Liver (tissue), 3 donors: ENCODE measurements around the gene ACACB.

ENCODE experiments used
- EGR1 ChIP-seq, 2 donors: IDR thresholded peaks; 2 replicates each; pipeline ENCODE4 v1.6.1; 2016 to 2018; ENCODE audit warnings: antibody characterized with exemption in 2 of 2, low read depth in 2 of 2
- FOXA1 ChIP-seq: IDR thresholded peaks from 2 replicates; pipeline ENCODE4 v1.6.1; 2016; ENCODE audit warnings: antibody characterized with exemption
- NR2F2 ChIP-seq: IDR thresholded peaks from 2 replicates; pipeline ENCODE4 v1.6.1; 2016; ENCODE audit warnings: antibody characterized with exemption
- RAD21 ChIP-seq, 2 donors: IDR thresholded peaks; 2 replicates each; pipeline ENCODE4 v1.6.1; 2016; ENCODE audit warnings: antibody characterized with exemption in 2 of 2, mild to moderate bottlenecking in 2 of 2
- REST ChIP-seq: IDR thresholded peaks from 2 replicates; pipeline ENCODE4 v1.6.1; 2016; ENCODE audit warnings: antibody characterized with exemption, mild to moderate bottlenecking
- TAF1 ChIP-seq: conservative IDR thresholded peaks from 2 replicates; pipeline ENCODE4 v1.6.1; 2016; ENCODE audit warnings: antibody characterized with exemption, mild to moderate bottlenecking
- YY1 ChIP-seq: IDR thresholded peaks from 2 replicates; pipeline ENCODE4 v1.6.1; 2016; ENCODE audit warnings: antibody characterized with exemption, mild to moderate bottlenecking
- TF ChIP-seq, protein P1 (sequence below): fragments of 150-350 bp; IDR thresholded peaks from 2 replicates; pipeline ENCODE4 v1.5.1; 2017; ENCODE audit warnings: improper control_type of control experiment, low read depth, low read length; ENCODE audit not compliant: missing input control
- donor health status: healthy.
- donor health status: healthy.

DNA sequence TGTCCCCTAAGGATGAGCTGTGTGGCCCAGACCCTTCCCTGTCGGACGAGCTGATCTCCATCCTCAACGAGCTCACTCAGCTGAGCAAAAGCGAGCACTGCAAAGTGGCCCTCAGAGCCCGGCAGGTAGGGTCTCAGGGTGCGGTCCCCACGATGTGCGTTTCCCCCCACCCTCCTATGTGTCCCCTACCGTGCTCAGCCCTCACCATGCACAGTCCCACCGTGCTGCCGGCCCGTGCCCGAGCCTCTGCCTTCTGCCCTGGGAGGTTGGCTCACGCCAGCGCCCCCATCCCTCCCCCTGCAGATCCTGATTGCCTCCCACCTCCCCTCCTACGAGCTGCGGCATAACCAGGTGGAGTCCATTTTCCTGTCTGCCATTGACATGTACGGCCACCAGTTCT, 106.1 kb downstream of the ACACB start:
- TF ChIP-seq, protein P1, sequence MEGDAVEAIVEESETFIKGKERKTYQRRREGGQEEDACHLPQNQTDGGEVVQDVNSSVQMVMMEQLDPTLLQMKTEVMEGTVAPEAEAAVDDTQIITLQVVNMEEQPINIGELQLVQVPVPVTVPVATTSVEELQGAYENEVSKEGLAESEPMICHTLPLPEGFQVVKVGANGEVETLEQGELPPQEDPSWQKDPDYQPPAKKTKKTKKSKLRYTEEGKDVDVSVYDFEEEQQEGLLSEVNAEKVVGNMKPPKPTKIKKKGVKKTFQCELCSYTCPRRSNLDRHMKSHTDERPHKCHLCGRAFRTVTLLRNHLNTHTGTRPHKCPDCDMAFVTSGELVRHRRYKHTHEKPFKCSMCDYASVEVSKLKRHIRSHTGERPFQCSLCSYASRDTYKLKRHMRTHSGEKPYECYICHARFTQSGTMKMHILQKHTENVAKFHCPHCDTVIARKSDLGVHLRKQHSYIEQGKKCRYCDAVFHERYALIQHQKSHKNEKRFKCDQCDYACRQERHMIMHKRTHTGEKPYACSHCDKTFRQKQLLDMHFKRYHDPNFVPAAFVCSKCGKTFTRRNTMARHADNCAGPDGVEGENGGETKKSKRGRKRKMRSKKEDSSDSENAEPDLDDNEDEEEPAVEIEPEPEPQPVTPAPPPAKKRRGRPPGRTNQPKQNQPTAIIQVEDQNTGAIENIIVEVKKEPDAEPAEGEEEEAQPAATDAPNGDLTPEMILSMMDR: no peak
- TF ChIP-seq YY1 (no peak), TAF1 (no peak), RAD21 (IDR thresholded peaks at IDR 0.05) (no peak), REST (no peak), EGR1 (IDR thresholded peaks at IDR 0.05; ENCODE audit: low read depth in 2 of 2) (no peak), NR2F2 (no peak), FOXA1 (no peak)
